Mammary epithelial cell (primary cell): ENCODE results near the gene SLC7A7.

Source experiments
- EZH2 ChIP-seq: IDR thresholded peaks from 2 replicates; pipeline ENCODE4 v1.6.1; 2012; ENCODE audit warnings: low read length, inconsistent platforms, borderline replicate concordance
- TF ChIP-seq, protein P1 (sequence below), 2 donors: IDR thresholded peaks in 1 of 2; conservative IDR thresholded peaks in 1 of 2; 2 replicates each; pipeline ENCODE4 v1.5.1; 2011 to 2012; ENCODE audit warnings: inconsistent platforms in 2 of 2, low read length in 2 of 2, mild to moderate bottlenecking in 2 of 2, control low read depth in 1 of 2, low read depth in 1 of 2; ENCODE audit not compliant: insufficient read depth in 1 of 2; ENCODE audit errors: extremely low read depth in 1 of 2

DNA sequence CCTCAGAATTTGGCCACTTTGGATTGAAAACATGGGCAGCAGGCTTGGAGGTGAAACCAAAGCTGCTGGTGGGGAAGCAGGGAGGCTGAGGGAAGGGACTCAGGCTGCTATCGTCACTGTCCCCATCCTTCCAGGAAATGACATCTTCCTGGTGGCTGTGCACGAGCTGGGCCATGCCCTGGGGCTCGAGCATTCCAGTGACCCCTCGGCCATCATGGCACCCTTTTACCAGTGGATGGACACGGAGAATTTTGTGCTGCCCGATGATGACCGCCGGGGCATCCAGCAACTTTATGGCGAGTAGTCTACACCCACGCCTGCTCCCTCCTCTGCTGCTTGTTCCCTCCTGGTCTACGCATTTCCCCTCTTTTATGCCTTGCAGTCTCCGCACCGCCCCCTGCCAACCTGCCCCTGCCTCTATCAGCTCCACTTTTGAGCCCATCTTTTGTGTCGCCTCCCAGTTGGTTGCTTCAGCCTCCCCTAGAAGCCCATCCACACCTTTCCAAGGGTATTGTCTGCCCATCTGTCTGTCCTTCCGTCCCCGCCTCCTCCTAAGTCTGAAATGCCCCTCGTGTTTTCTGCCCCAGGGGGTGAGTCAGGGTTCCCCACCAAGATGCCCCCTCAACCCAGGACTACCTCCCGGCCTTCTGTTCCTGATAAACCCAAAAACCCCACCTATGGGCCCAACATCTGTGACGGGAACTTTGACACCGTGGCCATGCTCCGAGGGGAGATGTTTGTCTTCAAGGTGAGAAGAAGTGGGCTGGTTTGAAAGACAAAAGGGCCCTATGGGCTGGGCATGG lies 28.1 kb upstream of the SLC7A7 start:
- TF ChIP-seq, protein P1, sequence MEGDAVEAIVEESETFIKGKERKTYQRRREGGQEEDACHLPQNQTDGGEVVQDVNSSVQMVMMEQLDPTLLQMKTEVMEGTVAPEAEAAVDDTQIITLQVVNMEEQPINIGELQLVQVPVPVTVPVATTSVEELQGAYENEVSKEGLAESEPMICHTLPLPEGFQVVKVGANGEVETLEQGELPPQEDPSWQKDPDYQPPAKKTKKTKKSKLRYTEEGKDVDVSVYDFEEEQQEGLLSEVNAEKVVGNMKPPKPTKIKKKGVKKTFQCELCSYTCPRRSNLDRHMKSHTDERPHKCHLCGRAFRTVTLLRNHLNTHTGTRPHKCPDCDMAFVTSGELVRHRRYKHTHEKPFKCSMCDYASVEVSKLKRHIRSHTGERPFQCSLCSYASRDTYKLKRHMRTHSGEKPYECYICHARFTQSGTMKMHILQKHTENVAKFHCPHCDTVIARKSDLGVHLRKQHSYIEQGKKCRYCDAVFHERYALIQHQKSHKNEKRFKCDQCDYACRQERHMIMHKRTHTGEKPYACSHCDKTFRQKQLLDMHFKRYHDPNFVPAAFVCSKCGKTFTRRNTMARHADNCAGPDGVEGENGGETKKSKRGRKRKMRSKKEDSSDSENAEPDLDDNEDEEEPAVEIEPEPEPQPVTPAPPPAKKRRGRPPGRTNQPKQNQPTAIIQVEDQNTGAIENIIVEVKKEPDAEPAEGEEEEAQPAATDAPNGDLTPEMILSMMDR (conservative IDR thresholded peaks at IDR 0.05 in 1 of 2, IDR thresholded peaks at IDR 0.05 in 1 of 2; ENCODE audit: extremely low read depth in 1 of 2, insufficient read depth in 1 of 2, low read depth in 1 of 2, low read length in 2 of 2) = no peak
- TF ChIP-seq EZH2 = no peak
